GM21723 (cell line): ENCODE measurements around the gene PRKCI.
A peak's percentile ranks its signal among the peaks of the same experiment; 100 is the strongest.
"Not testable (repeated sequence)": the region's sequence is repeated elsewhere in the genome, so short reads cannot be mapped to it uniquely, and the experiment has no call there.

Experiments
- ATAC-seq: cut with Tn5 transposase; IDR thresholded peaks from one replicate; pipeline ENCODE4 v1.9.1; 2021; ENCODE audit warnings: mild to moderate bottlenecking, moderate library complexity; ENCODE audit not compliant: unreplicated experiment

The PRKCI gene

DNA sequence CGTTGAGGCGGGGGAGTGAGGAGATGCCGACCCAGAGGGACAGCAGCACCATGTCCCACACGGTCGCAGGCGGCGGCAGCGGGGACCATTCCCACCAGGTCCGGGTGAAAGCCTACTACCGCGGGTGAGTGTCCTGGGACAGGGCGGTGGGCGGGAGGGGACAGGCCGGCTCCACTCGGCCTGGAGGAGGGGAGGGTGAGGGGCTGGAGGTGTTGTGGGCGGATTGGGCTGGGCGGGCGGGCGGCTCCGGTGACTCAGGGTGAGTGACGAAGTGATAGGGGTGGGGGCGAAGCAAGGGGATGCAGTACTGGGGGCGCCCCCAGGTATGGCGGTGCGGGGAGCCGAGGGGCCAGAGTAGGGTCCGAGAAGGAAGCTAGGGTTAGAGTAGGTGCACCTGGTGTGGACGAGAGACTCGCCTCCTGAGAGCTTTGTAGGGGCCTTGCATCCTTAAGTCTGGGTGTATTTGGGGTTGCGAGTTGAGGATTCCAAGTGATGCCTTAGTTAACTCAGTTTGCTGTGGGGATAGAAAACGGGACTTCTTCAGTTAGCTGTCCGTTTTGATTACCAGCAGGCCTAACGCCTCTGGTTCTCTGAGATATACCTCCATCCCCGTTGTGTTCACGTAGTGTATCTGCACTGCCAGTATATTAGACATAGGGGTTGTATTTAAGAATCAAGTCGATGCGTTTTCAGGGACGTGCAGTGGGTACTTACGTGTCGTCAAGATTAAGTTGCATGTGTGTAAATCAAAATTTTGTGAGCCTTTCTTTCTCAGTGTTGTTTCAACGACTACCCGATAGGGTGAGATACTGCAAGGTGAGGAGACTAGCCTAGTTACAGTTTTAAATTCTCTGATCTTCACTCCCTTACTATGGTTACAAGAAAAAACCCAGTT is 670 bp downstream of the PRKCI start:
- peak; percentile 39 for ATAC-seq

DNA sequence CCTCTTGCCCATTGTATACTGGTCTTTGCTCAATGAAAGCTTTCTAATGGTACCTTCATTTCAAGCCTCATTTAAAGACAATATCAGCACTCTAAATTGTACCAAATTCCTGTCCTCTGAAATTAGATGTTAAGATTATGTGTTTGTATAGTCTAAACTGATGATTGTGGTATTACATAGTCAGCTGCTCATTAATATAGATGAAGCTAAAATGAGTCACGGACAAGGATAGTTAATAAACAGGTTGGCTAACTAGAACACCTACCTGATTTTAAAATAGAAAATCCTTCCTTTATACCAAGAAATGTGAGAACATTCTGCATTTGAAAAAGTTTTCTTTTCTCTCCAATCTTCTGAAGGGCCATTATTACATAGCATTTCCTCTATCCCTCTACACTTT is 2.9 kb downstream of the PRKCI start:
- no peak for ATAC-seq

DNA sequence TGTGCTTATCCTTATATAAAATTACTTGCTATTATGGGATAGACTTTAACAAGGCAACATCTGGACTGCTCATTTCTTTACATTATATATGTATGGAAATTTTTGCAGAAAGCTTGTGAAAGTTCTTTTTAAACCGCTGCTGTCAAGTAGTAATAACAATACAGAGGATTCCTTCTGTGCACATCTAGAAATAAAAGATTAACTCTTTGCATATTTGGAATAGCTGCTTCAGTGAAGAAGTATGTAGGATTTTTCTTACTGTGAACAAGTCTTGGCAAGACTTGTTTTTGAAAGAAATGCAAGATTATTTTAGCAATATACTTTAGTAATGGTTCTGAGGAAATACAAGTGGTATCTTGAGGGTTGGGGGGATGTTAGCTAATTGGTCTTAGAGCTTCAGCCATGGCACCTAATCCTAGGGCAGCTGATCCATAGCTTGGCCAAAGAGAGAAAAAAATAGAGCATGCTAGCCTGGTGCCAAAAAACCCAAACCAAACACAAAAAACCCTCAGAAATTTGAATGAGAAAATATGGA is 4.3 kb downstream of the PRKCI start:
- ATAC-seq = no peak

DNA sequence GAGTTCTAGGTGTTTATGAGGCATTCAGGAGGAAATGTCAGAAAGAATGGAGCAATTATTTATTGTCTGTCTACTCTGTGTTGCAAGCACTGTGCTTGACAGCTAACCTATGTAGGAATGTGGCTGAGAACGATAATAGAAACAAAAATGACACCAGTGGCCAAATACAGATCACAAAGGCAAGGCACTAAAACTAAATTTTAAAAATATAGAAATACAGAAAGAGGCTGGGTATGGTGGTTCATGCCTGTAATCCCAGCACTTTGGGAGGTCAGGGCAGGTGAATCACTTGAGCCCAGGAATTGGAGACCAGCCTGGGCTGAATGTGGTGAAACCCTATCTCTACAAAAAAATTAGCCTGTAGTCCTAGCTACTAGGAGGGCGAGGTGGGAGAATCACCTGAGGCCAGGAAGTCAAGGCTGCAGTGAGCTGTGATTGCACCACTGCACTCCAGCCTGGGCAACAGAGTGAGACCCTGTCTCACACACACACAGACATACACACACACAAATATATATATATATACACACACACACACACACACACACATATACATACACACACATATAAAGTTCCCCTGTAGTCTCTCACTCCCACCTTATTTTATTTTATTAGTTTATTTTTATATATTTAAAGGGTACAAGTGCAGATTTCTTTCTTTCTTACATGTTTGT is 6.0 kb downstream of the PRKCI start:
- ATAC-seq = no peak

DNA sequence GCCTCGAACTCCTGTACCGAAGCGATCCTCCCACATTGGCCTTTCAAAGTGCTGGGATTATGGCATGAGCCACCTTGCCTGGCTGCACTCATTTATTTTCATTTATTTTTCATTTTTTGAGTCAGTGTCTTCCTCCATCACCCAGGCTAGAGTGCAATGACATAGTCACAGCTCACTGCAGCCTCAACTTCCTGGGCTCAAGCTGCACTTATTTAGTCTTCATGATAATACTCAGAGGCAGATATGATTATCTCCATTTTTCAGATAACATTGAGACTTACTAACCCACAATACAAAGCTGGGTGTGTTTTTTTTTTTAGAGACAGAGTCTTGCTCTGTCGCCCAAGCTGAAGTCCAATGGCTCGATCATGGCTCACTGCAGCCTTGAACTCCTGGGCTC is 10.0 kb downstream of the PRKCI start:
- no peak for ATAC-seq

DNA sequence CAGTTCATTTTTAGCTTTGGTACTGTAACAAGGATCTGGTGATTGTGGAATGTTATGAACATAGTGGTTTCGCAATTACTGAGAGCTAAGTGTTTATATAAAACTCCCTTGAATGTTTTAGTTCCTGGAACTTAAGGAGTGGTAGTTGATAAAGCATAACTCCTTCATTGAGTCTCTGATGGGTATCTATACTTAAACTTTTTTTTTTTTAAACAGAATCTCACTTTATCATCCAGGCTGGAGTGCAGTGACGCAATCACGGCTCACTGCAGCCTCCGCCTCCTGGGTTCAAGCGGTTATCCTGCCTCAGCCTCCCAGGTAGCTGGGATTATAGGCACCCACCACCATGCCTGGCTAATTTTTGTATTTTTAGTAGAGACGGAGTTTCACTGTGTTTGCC is 11.3 kb downstream of the PRKCI start:
- no peak for ATAC-seq

DNA sequence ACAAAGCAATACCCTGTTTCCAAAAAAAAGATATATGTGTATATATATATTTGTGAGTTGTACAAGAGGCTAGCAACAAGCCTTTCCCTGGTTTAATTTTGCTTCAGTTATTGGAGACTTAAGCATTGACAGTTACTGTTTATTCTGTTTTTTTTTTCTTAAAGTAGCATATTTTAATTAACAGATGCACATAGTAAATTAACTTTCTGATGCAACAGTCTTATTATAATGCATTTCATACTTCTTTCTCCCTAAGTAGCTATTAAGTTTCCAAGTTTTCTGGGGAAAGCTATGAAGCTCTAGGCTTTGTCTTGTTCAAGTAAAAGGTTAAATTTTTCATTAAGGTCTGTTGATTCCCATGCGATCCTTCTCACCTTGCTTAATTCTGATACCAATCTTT is 17.9 kb downstream of the PRKCI start:
- ATAC-seq = no peak

DNA sequence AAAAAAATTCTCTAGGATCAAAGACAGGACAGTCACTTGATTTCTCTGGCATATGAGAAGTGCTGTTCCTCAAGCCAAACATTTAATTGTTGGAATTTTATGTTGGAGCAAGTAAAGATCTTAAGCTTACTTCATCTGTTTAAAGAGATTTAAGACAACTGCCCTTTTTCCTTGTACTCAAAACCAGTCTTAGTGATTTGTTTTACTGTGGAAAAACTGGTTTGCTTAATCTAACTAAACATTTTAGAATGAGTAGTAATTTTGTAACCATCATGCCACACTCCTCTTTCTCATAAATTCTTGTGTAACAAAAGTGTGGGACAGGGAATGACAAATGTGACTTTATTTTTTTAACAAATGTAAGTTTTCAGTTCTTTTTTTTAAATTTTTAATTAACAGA is 18.4 kb downstream of the PRKCI start:
- ATAC-seq = no peak

DNA sequence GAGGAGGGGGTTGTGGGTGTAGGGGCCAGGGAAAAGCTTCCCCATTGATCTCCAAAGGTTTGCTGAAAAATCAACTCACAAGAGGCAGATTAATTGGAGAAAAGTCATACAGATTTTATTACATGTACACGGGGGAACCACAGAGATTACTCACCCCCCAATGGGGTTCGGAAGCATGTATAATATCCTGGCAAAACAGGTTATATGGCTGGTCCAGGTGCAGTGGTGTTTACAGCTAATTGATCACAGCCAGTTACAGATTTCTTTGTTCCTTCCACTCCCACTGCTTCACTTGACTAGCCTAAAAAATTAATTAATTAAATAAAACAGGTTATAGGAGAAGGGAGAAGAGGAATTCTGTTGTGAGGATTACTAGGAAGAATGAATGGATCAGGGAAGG is 22.4 kb downstream of the PRKCI start:
- no peak for ATAC-seq

DNA sequence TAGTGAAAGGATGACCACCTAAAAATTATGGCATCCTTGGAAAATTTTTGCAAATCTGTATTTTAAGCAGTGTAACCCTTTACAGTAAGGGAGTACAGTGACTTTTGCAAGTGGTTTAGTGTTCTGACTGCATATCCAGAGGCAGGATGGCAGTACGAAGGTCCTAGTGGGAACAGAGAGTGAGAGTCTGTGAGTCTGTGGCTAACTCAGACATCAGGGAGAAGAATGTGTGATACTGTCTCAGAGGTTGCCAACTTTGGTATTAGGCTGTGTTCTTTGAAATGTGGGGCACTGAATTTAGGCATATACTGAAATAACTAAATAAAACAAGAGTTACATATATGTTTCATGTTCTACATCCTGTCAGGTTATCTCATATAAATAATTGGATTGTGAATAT is 25.7 kb downstream of the PRKCI start:
- ATAC-seq = peak; percentile 39

DNA sequence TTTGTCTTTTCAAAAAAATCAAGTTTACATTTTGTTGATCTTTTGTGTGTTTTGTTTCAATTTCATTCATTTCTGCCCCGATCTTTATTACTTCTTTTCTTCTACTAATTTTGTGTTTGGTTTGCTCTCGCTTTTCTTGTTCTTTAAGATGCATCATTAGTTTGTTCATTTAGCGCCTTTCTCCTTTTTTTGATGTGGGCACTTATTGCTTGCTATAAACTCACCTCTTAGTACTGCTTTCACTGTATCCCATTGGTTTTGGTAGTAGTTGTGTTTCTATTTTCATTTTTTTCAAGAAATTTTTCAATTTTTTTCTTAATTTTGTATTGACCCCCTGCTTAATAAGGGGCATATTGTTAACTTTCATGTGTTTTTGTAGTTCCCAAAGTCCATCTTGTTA is 34.4 kb downstream of the PRKCI start:
- no peak for ATAC-seq

DNA sequence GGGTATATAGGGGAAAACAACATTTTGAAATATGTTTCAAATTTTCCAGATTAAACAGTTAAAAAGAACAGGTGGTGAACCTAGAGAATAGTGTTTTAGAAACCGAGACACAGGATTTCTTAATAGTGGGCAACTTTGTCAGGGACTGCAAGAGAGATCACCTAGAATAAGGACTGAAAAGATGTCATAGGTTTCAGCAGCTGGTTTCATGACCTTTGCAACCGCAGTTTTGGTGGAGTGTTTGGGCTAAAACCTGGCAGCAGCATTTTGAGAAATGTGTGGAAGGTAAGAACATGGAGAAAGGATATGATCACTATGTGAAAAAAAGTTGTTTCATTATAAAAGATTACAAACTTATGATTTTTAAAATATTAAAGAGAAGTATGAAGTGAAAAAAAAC is 34.9 kb downstream of the PRKCI start:
- peak; percentile 67 for ATAC-seq

DNA sequence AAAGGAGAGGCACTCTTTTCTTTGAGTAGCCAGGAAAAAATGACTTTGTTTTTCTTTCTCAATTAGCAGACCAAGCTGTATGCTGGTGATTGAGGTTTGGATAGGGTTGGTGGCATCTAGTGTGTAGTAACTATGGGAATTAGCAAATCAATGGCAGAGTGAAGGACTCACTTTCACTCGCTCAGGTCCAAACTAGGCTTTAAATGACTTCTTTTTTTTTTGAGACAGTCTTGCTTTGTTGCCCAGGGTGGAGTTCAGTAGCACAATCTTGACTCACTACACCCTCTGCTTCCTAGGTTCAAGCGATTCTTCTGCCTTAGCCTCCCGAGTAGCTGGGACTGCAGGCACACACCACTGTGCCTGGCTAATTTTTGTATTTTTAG is 35.9 kb downstream of the PRKCI start:
- peak; percentile 19 for ATAC-seq

DNA sequence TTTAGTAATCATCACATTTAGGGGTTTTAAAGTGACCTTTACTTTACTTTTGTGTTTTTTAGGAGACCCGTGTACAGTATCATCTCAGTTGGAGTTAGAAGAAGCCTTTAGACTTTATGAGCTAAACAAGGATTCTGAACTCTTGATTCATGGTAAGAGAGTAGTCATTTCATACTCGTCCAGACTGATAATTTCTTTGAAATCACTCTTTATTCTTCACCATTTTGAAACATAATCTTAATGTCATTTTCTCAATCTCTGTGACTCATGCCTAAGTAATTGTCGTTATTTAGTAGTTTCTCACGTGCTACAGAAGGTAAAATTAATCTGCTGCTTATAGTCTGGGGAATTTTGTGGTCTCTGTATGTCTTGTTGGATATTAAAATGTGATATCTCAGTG is 37.7 kb downstream of the PRKCI start:
- ATAC-seq = no peak

DNA sequence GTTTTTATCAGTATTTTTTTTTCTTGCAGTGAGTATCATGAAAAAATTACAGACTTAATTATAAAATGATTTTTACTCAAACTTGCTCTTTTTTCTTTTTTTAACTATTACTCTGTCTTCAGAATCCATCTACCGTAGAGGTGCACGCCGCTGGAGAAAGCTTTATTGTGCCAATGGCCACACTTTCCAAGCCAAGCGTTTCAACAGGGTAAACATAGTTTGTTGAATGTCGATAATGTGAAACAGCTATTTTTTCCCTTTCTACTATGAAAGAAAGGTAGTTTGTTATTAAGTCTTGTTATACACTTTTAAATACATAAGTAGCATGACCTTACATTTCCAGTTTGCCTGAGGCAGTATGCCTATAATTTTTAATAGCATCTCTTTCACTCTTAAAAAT is 45.6 kb downstream of the PRKCI start:
- ATAC-seq = no peak

DNA sequence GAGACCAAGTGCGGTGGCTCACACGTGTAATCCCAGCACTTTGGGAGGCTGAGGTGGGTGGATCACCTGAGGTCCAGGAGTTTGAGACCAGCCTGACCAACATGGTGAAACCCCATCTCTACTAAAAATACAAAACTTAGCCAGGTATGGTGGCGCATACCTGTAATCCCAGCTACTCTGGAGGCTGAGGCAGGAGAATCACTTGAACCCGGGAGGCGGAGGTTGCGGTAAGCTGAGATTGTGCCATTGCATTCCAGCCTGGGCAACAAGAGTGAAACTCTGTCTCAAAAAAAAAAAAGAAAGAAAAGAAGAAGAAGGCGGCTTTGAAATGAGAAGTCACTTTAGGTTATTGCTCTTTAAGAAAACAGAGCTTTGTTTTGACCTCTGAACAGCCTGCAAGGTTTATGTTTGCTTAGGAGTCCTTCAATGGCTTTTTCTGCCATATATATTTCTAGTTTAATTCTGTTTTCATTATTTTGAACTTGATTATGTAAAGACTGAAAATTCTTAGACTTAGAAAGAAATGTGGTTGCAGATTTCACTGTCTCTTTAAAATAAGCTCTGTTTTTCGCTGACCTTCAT is 47.5 kb downstream of the PRKCI start:
- not testable (repeated sequence) for ATAC-seq

DNA sequence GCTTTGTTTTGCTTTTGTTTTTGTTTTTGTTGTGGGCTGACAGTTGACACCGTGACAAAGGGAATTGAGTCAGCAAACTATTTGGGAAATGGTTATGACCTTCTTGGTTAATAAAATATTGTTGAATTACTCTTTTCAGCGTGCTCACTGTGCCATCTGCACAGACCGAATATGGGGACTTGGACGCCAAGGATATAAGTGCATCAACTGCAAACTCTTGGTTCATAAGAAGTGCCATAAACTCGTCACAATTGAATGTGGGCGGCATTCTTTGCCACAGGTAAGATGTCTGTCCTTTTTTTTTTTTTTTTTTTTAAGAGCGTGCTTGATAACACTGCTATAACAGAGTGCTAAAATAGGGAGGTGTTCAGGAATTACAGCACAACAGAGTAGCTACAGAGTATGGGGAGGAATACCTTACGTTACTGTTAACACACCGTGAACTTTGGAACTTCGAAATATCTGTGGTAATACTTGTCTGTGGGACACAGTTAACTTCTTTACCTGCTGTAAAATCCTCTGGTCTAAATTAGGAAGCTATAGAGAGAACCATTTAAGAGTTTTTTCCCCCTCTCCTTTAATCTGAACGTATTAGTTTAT is 48.2 kb downstream of the PRKCI start:
- no peak for ATAC-seq

DNA sequence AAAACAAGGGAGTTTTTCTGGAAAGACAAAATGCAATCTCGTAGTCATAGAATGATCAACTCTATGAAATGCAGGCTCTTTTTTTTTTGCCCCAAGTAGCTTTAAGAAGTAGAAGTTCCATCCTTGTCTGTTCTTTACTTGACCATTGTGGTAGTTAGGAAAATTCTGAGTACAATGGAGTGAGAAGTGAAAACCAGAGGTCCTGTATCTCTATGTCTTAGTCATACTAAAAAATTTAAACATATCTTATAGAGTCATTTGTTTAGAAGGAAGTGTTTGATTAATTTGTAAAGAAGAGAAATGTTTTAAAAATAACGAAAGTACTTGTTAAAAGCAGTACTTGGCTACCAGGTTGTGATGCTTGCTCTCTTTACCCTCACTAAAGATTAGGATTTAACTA is 52.4 kb downstream of the PRKCI start:
- no peak for ATAC-seq

DNA sequence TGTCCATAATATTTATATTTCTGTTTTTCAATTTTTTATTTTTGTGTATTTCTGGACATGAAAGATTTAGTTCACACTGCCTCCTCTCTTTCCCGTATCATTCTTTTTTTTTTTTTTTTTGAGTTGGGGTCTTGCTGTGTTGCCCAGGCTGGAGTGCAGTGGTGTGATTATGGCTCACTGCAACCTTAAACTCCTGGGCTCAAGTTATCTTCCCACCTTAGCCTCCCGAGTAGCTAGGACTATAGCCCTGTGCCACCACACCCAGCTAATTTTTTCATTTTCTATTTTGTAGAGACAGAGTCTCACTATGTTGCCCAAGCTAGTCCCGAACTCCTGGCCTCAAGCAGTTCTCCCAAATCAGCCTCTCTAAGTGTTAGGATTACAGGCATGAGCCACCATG is 53.6 kb downstream of the PRKCI start:
- ATAC-seq = no peak

DNA sequence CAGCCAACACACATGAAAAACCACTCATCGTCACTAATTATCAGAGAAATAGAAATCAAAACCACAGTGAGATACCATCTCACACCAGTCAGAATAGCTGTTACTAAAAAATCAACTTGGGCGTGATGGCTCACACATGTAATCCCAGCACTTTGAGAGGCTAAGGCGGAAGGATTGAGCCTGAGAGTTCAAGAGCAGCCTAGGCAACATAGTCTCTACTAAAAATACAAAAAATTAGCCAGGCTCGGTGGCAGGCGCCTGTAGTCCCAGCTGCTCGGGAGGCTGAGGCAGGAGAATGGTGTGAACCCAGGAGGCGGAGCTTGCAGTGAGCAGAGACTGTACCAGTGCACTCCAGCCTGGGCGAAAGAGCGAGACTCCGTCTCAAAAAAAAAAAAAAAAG is 55.1 kb downstream of the PRKCI start:
- not testable (repeated sequence) for ATAC-seq

DNA sequence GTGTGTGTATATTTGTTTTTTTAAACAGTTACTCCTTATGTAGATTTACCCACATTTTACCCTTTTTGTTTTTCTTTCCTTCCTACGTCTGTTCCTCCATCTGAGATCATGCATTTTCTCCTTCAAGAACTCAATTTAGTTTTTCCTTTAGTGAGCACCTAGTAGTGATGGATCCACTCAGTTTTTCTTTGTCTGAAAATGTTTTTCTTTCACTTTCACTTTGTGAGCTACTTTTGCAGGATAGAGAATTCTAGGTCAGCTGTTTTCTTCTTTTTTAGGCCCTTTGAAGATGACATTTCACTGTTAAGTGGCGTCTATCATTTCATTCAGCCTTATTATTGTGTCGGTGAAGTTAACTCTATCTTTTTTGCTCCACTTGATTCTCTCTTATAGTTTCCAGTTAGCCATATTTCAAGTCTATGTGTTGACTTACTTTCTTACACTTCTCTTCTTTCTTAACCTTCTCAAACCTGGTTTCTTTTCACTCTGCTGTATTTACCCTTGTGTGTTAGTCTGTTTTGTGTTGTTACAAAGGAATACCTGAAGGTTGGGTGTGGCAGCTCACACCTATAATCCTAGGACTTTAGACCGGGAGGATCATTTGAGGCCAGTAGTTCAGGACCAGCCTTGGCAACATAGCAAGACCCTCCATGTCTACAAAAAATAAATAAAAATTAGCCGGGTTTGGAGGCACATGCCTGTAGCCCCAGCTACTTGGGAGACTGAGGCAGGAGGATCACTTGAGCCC is 55.8 kb downstream of the PRKCI start:
- ATAC-seq = no peak
